Measurements from ENCODE around the gene SOAT1. TPM values are rescaled to one million over a fixed set of nuclear protein-coding genes. Genes with fewer than 3 reads are reported as not detected.

The SOAT1 gene
- total RNA-seq, 1 experiment from 2014 or later: 33.9 TPM

DNA sequence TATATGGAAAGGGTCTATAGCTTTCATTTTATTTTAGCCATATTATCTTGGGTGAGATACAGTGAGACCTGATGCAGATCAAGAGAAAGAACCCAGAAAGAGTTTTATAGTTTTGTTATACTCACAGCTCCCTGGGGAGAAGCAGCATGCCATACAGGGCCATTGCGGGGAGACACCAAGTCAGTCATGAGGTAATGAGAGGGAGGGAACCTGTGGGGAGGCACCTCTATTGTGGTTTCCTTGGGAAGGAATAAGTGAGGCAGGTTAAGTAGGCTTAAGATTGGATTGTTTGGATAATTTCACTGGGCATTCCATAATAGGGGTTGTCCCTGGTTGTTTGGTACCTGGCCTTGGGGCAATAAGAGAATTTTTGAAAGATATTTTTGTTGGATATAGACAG lies 91.9 kb downstream of the SOAT1 start:
- TF ChIP-seq, protein P1, sequence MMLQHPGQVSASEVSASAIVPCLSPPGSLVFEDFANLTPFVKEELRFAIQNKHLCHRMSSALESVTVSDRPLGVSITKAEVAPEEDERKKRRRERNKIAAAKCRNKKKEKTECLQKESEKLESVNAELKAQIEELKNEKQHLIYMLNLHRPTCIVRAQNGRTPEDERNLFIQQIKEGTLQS (IDR thresholded peaks at IDR 0.05): no peak
- no peak for TF ChIP-seq CBX3 (IDR thresholded peaks at IDR 0.05; ENCODE audit: low read depth)
- no peak for TF ChIP-seq ELF1 (IDR thresholded peaks at IDR 0.05; ENCODE audit: borderline replicate concordance, low read depth)
- no peak for TF ChIP-seq SRF (IDR thresholded peaks at IDR 0.05; ENCODE audit: low read depth)
- no peak for TF ChIP-seq REST (IDR thresholded peaks at IDR 0.05; ENCODE audit: low read depth)
- TF ChIP-seq SIN3A (IDR thresholded peaks at IDR 0.05; ENCODE audit: low read depth): no peak
- no peak for TF ChIP-seq JUND (IDR thresholded peaks at IDR 0.05)
- TF ChIP-seq SP1 (IDR thresholded peaks at IDR 0.05; ENCODE audit: low read depth): no peak
- no peak for TF ChIP-seq POLR2AphosphoS5 (IDR thresholded peaks at IDR 0.05; ENCODE audit: low read depth, low read length)
- no peak for TF ChIP-seq ZNF274 (IDR thresholded peaks at IDR 0.05; ENCODE audit: low read depth, low read length)
- no peak for TF ChIP-seq RAD21 (IDR thresholded peaks at IDR 0.05; ENCODE audit: low read depth)
- TF ChIP-seq EZH2 (IDR thresholded peaks at IDR 0.05): no peak
- no peak for TF ChIP-seq TCF7L2 (IDR thresholded peaks at IDR 0.05; ENCODE audit: borderline replicate concordance, extremely low read depth, insufficient read depth, insufficient read length)
- no peak for TF ChIP-seq CTCF (IDR thresholded peaks at IDR 0.05 in 2 of 3, conservative IDR thresholded peaks at IDR 0.05 in 1 of 3; ENCODE audit: borderline replicate concordance in 1 of 3, insufficient read depth in 1 of 3, low read depth in 2 of 3, low read length in 2 of 3)
- TF ChIP-seq, protein P2, sequence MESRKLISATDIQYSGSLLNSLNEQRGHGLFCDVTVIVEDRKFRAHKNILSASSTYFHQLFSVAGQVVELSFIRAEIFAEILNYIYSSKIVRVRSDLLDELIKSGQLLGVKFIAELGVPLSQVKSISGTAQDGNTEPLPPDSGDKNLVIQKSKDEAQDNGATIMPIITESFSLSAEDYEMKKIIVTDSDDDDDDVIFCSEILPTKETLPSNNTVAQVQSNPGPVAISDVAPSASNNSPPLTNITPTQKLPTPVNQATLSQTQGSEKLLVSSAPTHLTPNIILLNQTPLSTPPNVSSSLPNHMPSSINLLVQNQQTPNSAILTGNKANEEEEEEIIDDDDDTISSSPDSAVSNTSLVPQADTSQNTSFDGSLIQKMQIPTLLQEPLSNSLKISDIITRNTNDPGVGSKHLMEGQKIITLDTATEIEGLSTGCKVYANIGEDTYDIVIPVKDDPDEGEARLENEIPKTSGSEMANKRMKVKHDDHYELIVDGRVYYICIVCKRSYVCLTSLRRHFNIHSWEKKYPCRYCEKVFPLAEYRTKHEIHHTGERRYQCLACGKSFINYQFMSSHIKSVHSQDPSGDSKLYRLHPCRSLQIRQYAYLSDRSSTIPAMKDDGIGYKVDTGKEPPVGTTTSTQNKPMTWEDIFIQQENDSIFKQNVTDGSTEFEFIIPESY (IDR thresholded peaks at IDR 0.05; ENCODE audit: extremely low read depth, insufficient replicate concordance, low read length): no peak
- no peak for TF ChIP-seq MAX (IDR thresholded peaks at IDR 0.05)
- no peak for TF ChIP-seq POLR2A (IDR thresholded peaks at IDR 0.05; ENCODE audit: borderline replicate concordance, extremely low read depth, insufficient read depth, insufficient read length)
- no peak for TF ChIP-seq EGR1 (IDR thresholded peaks at IDR 0.05; ENCODE audit: low read depth)
- no peak for TF ChIP-seq YY1 (IDR thresholded peaks at IDR 0.05; ENCODE audit: extremely low read depth, insufficient replicate concordance, low read depth, low read length)
- TF ChIP-seq CEBPB (IDR thresholded peaks at IDR 0.05; ENCODE audit: low read depth): no peak
- no peak for ATAC-seq
- POLR2A ChIA-PET: no interaction called here

More for the DNA sequence above, 91.9 kb downstream of the SOAT1 start:
- intact Hi-C loops (cut with micrococcal nuclease): no loop called here
- no peak for DNase-seq (ENCODE audit: low read depth, low spot score)
- Histone ChIP-seq H3K4me3 (replicated peaks in 1 of 2; ENCODE audit: low read depth in 1 of 2, low read length in 2 of 2) (no peak overlapping the region), H2AFZ (ENCODE audit: low read depth, low read length, poor library complexity, severe bottlenecking) (no peak overlapping the region), H3K27ac (ENCODE audit: low read depth, low read length) (no peak overlapping the region), H3K4me2 (ENCODE audit: low read length) (no peak overlapping the region), H3K27me3 (ENCODE audit: insufficient read depth, low read length) (no peaks in the 10 kb centered on the region), H3K4me1 (ENCODE audit: control insufficient read depth in 1 of 2, insufficient read depth in 2 of 2, low read length in 2 of 2) (no peaks in the 10 kb centered on the region), H4K20me1 (ENCODE audit: insufficient read depth) (no peaks in the 10 kb centered on the region), H3K9ac (ENCODE audit: low read length) (no peak overlapping the region), H3K9me3 (ENCODE audit: control insufficient read depth in 1 of 2, insufficient read depth in 1 of 2, low read depth in 1 of 2, low read length in 2 of 2) (no peaks in the 10 kb centered on the region), H3K9me2 (ENCODE audit: insufficient read depth) (no peaks in the 10 kb centered on the region), H3K36me3 (ENCODE audit: control insufficient read depth in 1 of 2, insufficient read depth in 2 of 2, low read length in 2 of 2) (no peaks in the 10 kb centered on the region), H3K79me2 (ENCODE audit: insufficient read depth, low read length) (no peaks in the 10 kb centered on the region)
- RAD21 ChIA-PET (ENCODE audit: low non-redundant PET in 1 of 2, low total read pairs in 2 of 2, uncharacterized antibody in 2 of 2, unreplicated experiment in 2 of 2): no interaction called here
- BruUV-seq (replicated peaks): no TSS peak
- CTCF ChIA-PET: no interaction called here

Measured in HCT116 (cell line).